ENCODE results near the gene AKR1C4. TPM values are rescaled to one million over a fixed set of nuclear protein-coding genes. Genes with fewer than 3 reads are reported as not detected.

The AKR1C4 gene
- total and polyA plus RNA-seq, 2 donors (not counting 1 experiment from before 2014, with no cell fraction given), result not detected

DNA sequence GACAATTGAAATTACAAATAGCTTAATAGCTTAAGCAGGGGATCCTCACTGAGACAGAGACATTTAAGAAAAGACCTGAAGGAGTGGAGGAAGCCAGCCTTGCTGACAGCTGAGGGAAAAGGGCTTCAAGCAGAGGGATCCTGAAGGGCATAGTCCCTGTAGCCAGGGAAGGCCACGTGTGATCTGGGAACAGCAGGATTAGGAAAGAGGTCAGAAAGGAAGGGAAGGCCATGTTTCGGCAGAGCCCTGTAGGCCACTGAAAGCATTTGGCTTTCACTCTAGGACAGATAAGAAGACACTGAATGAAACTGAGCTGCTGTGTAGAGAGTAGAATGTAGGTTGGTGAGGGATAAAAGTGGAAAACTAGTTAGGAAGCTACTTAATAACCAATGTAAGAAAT lies 8.3 kb upstream of the AKR1C4 start:
- H3K9me3 ChIP-seq (ENCODE audit: control insufficient read depth, insufficient read depth, low read depth, low read length), result no peaks in the 10 kb centered on the region
- no peak for DNase-seq (ENCODE audit: low read depth in 2 of 2)
- no peak overlapping the region for H2AFZ ChIP-seq (ENCODE audit: low read length)
- H3K9ac ChIP-seq (ENCODE audit: insufficient read depth, low read length), result no peak overlapping the region
- no peak overlapping the region for H3K4me2 ChIP-seq (ENCODE audit: extremely low read depth, insufficient read depth, low read length)
- no peak overlapping the region for H3K27ac ChIP-seq (ENCODE audit: insufficient read depth, low read length)
- no peaks in the 10 kb centered on the region for H3K4me1 ChIP-seq (ENCODE audit: control insufficient read depth, extremely low read depth, insufficient read depth, low read length)
- H3K79me2 ChIP-seq (ENCODE audit: control insufficient read depth, insufficient read depth, low read length), result no peaks in the 10 kb centered on the region
- no peaks in the 10 kb centered on the region for H3K27me3 ChIP-seq (ENCODE audit: control insufficient read depth, insufficient read depth, low read length)
- H3K36me3 ChIP-seq (ENCODE audit: control insufficient read depth, insufficient read depth, low read length), result no peaks in the 10 kb centered on the region
- no peak for TF ChIP-seq EZH2 (IDR thresholded peaks at IDR 0.05; ENCODE audit: low read length, missing control alignments)
- no peak for TF ChIP-seq CTCF (conservative IDR thresholded peaks at IDR 0.05 in 1 of 2, IDR thresholded peaks at IDR 0.05 in 1 of 2; ENCODE audit: low read depth in 1 of 2, low read length in 2 of 2)
- H3K4me3 ChIP-seq (replicated peaks in 1 of 4; ENCODE audit: control extremely low read depth in 1 of 4, insufficient read depth in 1 of 4, low read depth in 3 of 4, low read length in 4 of 4), result no peak overlapping the region
- no peaks in the 10 kb centered on the region for H4K20me1 ChIP-seq (ENCODE audit: control insufficient read depth, extremely low read depth, insufficient read depth, low read length)

DNA sequence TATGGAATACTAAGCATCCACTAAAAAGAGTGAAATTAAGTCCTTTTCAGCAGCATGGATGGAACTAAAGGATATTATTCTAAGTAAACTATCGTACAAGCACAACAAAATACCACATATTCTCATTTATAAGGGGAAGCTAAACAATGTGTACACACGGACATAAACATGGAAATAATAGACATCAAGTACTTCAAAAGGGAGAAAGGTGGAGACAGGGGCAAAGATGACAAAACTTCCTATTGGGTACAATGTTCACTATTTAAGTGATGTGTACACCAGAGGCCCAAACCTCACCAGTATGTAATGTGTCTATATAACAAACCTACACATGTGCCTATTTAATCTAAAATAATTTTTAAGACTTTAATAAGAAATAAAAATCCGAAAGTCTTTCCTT lies 2.2 kb upstream of the AKR1C4 start:
- Histone ChIP-seq H3K9ac (ENCODE audit: insufficient read depth, low read length) (no peak overlapping the region), H3K4me2 (ENCODE audit: extremely low read depth, insufficient read depth, low read length) (no peak overlapping the region), H4K20me1 (ENCODE audit: control insufficient read depth, extremely low read depth, insufficient read depth, low read length) (no peaks in the 10 kb centered on the region), H3K9me3 (ENCODE audit: control insufficient read depth, insufficient read depth, low read depth, low read length) (no peaks in the 10 kb centered on the region), H2AFZ (ENCODE audit: low read length) (no peak overlapping the region), H3K27ac (ENCODE audit: insufficient read depth, low read length) (no peak overlapping the region), H3K4me1 (ENCODE audit: control insufficient read depth, extremely low read depth, insufficient read depth, low read length) (no peaks in the 10 kb centered on the region), H3K36me3 (ENCODE audit: control insufficient read depth, insufficient read depth, low read length) (no peaks in the 10 kb centered on the region), H3K79me2 (ENCODE audit: control insufficient read depth, insufficient read depth, low read length) (no peaks in the 10 kb centered on the region), H3K27me3 (ENCODE audit: control insufficient read depth, insufficient read depth, low read length) (no peaks in the 10 kb centered on the region), H3K4me3 (replicated peaks in 1 of 4; ENCODE audit: control extremely low read depth in 1 of 4, insufficient read depth in 1 of 4, low read depth in 3 of 4, low read length in 4 of 4) (no peak overlapping the region)
- DNase-seq (ENCODE audit: low read depth in 2 of 2), result no peak
- TF ChIP-seq EZH2 (IDR thresholded peaks at IDR 0.05; ENCODE audit: low read length, missing control alignments), result no peak
- TF ChIP-seq CTCF (conservative IDR thresholded peaks at IDR 0.05 in 1 of 2, IDR thresholded peaks at IDR 0.05 in 1 of 2; ENCODE audit: low read depth in 1 of 2, low read length in 2 of 2), result no peak

DNA sequence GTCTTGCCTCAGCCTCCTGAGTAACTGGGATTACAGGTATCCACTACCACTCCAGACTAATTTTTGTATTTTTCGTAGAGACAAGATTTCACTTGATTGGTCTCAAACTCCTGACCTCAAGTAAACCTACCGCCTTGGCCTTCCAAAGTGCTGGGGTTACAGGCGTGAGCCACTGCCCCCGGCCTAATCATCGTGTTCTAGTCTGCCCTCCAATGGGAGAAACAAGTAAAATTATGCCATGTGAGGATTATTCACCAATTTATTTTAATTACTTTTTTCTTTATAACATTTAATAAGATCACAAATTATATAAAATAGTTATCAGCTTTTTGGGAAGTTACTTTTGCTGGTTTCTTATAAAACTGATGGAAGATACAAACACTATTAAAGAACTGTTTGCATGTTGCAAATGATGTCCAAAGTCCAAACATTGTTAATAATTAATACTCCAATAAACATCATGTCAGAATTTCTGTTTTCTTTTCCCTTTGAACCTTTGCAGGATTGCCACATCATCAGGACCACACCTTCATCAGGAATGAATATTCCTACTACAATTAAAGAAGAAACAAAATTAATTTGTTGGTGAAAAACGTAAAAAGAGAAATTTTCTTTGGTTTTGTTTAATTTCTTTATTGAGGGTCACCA lies 786 bp upstream of the AKR1C4 start:
- Histone ChIP-seq H3K4me1 (ENCODE audit: control insufficient read depth, extremely low read depth, insufficient read depth, low read length) (no peaks in the 10 kb centered on the region), H3K4me2 (ENCODE audit: extremely low read depth, insufficient read depth, low read length) (no peak overlapping the region), H4K20me1 (ENCODE audit: control insufficient read depth, extremely low read depth, insufficient read depth, low read length) (no peaks in the 10 kb centered on the region), H2AFZ (ENCODE audit: low read length) (no peak overlapping the region), H3K9me3 (ENCODE audit: control insufficient read depth, insufficient read depth, low read depth, low read length) (no peaks in the 10 kb centered on the region), H3K9ac (ENCODE audit: insufficient read depth, low read length) (no peak overlapping the region), H3K36me3 (ENCODE audit: control insufficient read depth, insufficient read depth, low read length) (no peaks in the 10 kb centered on the region), H3K27me3 (ENCODE audit: control insufficient read depth, insufficient read depth, low read length) (no peaks in the 10 kb centered on the region), H3K79me2 (ENCODE audit: control insufficient read depth, insufficient read depth, low read length) (no peaks in the 10 kb centered on the region), H3K4me3 (replicated peaks in 1 of 4; ENCODE audit: control extremely low read depth in 1 of 4, insufficient read depth in 1 of 4, low read depth in 3 of 4, low read length in 4 of 4) (no peak overlapping the region), H3K27ac (ENCODE audit: insufficient read depth, low read length) (no peak overlapping the region)
- DNase-seq (ENCODE audit: low read depth in 2 of 2), result no peak
- no peak for TF ChIP-seq CTCF (conservative IDR thresholded peaks at IDR 0.05 in 1 of 2, IDR thresholded peaks at IDR 0.05 in 1 of 2; ENCODE audit: low read depth in 1 of 2, low read length in 2 of 2)
